Endothelial cell (in vitro differentiated cells): ENCODE data around the gene DPYSL5. TPM values are rescaled to one million over a fixed set of nuclear protein-coding genes. Genes with fewer than 3 reads are reported as not detected.

Source experiments
- DNase-seq: peaks from one replicate; pipeline ENCODE4 v3.0.0; 2021; ENCODE audit warnings: low spot score
- H3K27ac Mint-ChIP-seq: one replicate; pipeline ENCODE4 v1.8.0; 2021; ENCODE audit warnings: mixed read lengths, inconsistent platforms; ENCODE audit not compliant: unreplicated experiment
- H3K27me3 Mint-ChIP-seq: one replicate; pipeline ENCODE4 v1.8.0; 2021; ENCODE audit warnings: mild to moderate bottlenecking, moderate library complexity, mixed read lengths, inconsistent platforms; ENCODE audit not compliant: unreplicated experiment
- H3K36me3 Mint-ChIP-seq: one replicate; pipeline ENCODE4 v1.8.0; 2021; ENCODE audit warnings: mild to moderate bottlenecking, low read depth, mixed read lengths, inconsistent platforms; ENCODE audit not compliant: unreplicated experiment
- H3K4me1 Mint-ChIP-seq: one replicate; pipeline ENCODE4 v1.8.0; 2021; ENCODE audit warnings: mild to moderate bottlenecking, mixed read lengths, inconsistent platforms; ENCODE audit not compliant: unreplicated experiment
- H3K4me3 Mint-ChIP-seq: one replicate; pipeline ENCODE4 v1.8.0; 2021; ENCODE audit warnings: mild to moderate bottlenecking, mixed read lengths, inconsistent platforms; ENCODE audit not compliant: unreplicated experiment
- H3K9me3 Mint-ChIP-seq: one replicate; pipeline ENCODE4 v1.8.0; 2021; ENCODE audit warnings: mixed read lengths, inconsistent platforms; ENCODE audit not compliant: unreplicated experiment
- CTCF ChIP-seq: fragments of 200-600 bp; sonication (generic); IDR thresholded peaks from one replicate; pipeline ENCODE4 v1.5.0; 2021; ENCODE audit warnings: antibody characterized with exemption; ENCODE audit not compliant: unreplicated experiment
- total RNA-seq: library from RNA; stranded (reverse); fragmentation: NEBNext Ultra II Directional; extraction: Animal tissue kit (Norgen Biotek cat#: 25700); gene quantifications from one replicate; pipeline ENCODE4 v1.2.1, GENCODE V29; 2021; ENCODE audit not compliant: unreplicated experiment

DPYSL5 gene
- total RNA-seq, 1 donor from 2014 or later, result 0.23 TPM

- Mint-ChIP-seq H3K4me3 (no peak overlapping the region), H3K27ac (no peak overlapping the region), H3K4me1 (peaks cover 5% of the 10 kb centered on the region), H3K36me3 (no peaks in the 10 kb centered on the region), H3K9me3 (no peaks in the 10 kb centered on the region), H3K27me3 (peaks cover 15% of the 10 kb centered on the region)
- TF ChIP-seq CTCF, result no peak
- DNase-seq, result no peak
Observed at GRCh38 chr2:26948800-26949199, 100.9 kb downstream of the DPYSL5 start.

GRCh38 chr2:26950246-26950645 lies 102.3 kb downstream of the DPYSL5 start:
- Mint-ChIP-seq H3K36me3 (no peaks in the 10 kb centered on the region), H3K27ac (no peak overlapping the region), H3K4me1 (peaks cover 5% of the 10 kb centered on the region), H3K4me3 (no peak overlapping the region), H3K9me3 (no peaks in the 10 kb centered on the region), H3K27me3 (peaks cover 13% of the 10 kb centered on the region)
- no peak for TF ChIP-seq CTCF
- no peak for DNase-seq

GRCh38 chr2:26951236-26951635 lies 103.3 kb downstream of the DPYSL5 start:
- Mint-ChIP-seq H3K4me1 (peaks cover 3% of the 10 kb centered on the region), H3K9me3 (no peaks in the 10 kb centered on the region), H3K4me3 (no peak overlapping the region), H3K36me3 (no peaks in the 10 kb centered on the region), H3K27me3 (peaks cover 7% of the 10 kb centered on the region), H3K27ac (no peak overlapping the region)
- no peak for DNase-seq
- TF ChIP-seq CTCF, result no peak

- Mint-ChIP-seq H3K27ac (no peak overlapping the region), H3K4me3 (no peak overlapping the region), H3K36me3 (no peaks in the 10 kb centered on the region), H3K4me1 (no peaks in the 10 kb centered on the region), H3K27me3 (peaks cover 7% of the 10 kb centered on the region), H3K9me3 (no peaks in the 10 kb centered on the region)
- TF ChIP-seq CTCF, result no peak
- no peak for DNase-seq
Observed at GRCh38 chr2:26952374-26952773, 104.4 kb downstream of the DPYSL5 start.

GRCh38 chr2:26954135-26954534 lies 106.2 kb downstream of the DPYSL5 start:
- Mint-ChIP-seq H3K27ac (no peak overlapping the region), H3K4me1 (peaks cover 10% of the 10 kb centered on the region), H3K4me3 (no peak overlapping the region), H3K27me3 (peaks cover 3% of the 10 kb centered on the region), H3K9me3 (no peaks in the 10 kb centered on the region), H3K36me3 (no peaks in the 10 kb centered on the region)
- DNase-seq, result no peak
- TF ChIP-seq CTCF, result no peak
